Measurements from ENCODE around the gene TIMM23. TPM values are rescaled to one million over a fixed set of nuclear protein-coding genes. Genes with fewer than 3 reads are reported as not detected.

TIMM23 gene
- total and polyA plus RNA-seq, 2 donors (not counting 3 experiments of a cell fraction or from before 2014, with no cell fraction given): 78.1 to 94.6 TPM

DNA sequence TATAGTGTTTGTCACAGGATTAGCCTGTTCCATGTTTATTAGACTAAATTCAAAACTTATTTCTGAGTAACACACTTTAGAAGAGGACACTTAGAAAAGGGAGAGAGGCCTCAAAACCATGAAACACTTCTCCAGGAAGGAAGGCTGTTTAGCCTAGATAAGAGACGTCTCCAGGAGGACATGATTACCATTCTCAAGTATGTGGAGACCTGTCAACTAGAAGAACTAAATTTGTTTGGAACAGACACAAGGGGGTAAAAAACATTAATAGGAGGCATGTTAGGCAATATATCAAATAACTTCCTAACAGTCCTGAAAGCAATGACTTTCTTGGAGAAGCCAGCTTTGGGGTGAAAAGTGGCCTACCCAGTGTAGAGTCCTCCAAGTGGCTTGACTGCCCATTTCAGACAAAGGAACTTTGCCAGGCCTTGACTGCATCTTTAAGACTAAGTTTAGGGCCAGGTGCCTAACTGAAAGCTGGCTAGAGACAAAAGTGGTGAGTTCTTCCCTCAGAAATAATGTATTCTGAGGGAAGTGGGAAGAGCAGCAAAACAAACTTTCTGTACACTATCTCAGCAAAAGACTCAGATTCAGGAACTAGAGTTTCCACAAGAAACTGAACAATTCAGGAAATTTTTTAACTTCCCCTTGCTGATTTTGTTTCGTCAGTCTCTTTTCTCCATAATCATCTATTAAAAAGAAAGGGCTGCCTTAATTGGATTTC, 46.3 kb downstream of the TIMM23 start:
- Histone ChIP-seq H3K4me2 (ENCODE audit: insufficient read depth, low read length) (peak overlapping the region; percentile 81), H4K20me1 (replicated peaks; ENCODE audit: control insufficient read depth, extremely low read depth, insufficient read depth, low read length) (no peaks in the 10 kb centered on the region), H2AFZ (ENCODE audit: low read depth, low read length) (no peak overlapping the region), H3K27ac (ENCODE audit: insufficient read depth, low read depth, low read length) (peak overlapping the region; percentile 81), H3K36me3 (ENCODE audit: control insufficient read depth in 2 of 2, extremely low read depth in 1 of 2, insufficient read depth in 2 of 2, low read length in 2 of 2) (peaks cover 9% of the 10 kb centered on the region in 2 experiments), H3K9me3 (replicated peaks; ENCODE audit: control insufficient read depth, insufficient read depth, low read length) (no peaks in the 10 kb centered on the region), H3K27me3 (ENCODE audit: control insufficient read depth in 2 of 2, insufficient read depth in 2 of 2, low read length in 2 of 2) (no peaks in the 10 kb centered on the region), H3K4me1 (ENCODE audit: control insufficient read depth, extremely low read depth, insufficient read depth, low read length) (peaks cover 49% of the 10 kb centered on the region), H3K9me1 (replicated peaks; ENCODE audit: control insufficient read depth, extremely low read depth, insufficient read depth, low read length) (no peaks in the 10 kb centered on the region), H3K9ac (replicated peaks; ENCODE audit: extremely low read depth, insufficient read depth, low read length) (peak overlapping the region; percentile 57), H3K79me2 (ENCODE audit: control insufficient read depth, insufficient read depth, low read length) (peaks cover 82% of the 10 kb centered on the region), H3K4me3 (replicated peaks in 1 of 3; ENCODE audit: insufficient read depth in 1 of 3, low read depth in 1 of 3, low read length in 3 of 3) (peak overlapping the region in 1 of 3 experiments; percentile 25)
- intact Hi-C loops (cut with micrococcal nuclease): no loop called here
- DNase-seq (ENCODE audit: low read depth, low spot score): peak; percentile 86
- no peak for FAIRE-seq
- no TSS peak for BruUV-seq (replicated peaks)
- TF ChIP-seq POLR2A (IDR thresholded peaks at IDR 0.05; ENCODE audit: low read depth, low read length) (no peak), FOS (IDR thresholded peaks at IDR 0.05; ENCODE audit: borderline replicate concordance, insufficient read depth, low read length) (peak; percentile 47), POLR2AphosphoS5 (IDR thresholded peaks at IDR 0.05; ENCODE audit: insufficient read depth, low read depth, low read length) (peak; percentile 59), GATA2 (IDR thresholded peaks at IDR 0.05; ENCODE audit: insufficient read depth, insufficient read length, low read depth, low read length) (peak; percentile 71), MYC (IDR thresholded peaks at IDR 0.05; ENCODE audit: low read depth, low read length) (no peak), EZH2 (IDR thresholded peaks at IDR 0.05; ENCODE audit: borderline replicate concordance, low read depth, low read length, severe bottlenecking) (no peak), JUN (IDR thresholded peaks at IDR 0.05; ENCODE audit: borderline replicate concordance, insufficient read depth, insufficient read length, low read depth) (peak; percentile 56)
- TF ChIP-seq, protein P1, sequence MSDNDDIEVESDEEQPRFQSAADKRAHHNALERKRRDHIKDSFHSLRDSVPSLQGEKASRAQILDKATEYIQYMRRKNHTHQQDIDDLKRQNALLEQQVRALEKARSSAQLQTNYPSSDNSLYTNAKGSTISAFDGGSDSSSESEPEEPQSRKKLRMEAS (IDR thresholded peaks at IDR 0.05; ENCODE audit: insufficient read depth, insufficient read length): no peak
- TF ChIP-seq, protein P2, sequence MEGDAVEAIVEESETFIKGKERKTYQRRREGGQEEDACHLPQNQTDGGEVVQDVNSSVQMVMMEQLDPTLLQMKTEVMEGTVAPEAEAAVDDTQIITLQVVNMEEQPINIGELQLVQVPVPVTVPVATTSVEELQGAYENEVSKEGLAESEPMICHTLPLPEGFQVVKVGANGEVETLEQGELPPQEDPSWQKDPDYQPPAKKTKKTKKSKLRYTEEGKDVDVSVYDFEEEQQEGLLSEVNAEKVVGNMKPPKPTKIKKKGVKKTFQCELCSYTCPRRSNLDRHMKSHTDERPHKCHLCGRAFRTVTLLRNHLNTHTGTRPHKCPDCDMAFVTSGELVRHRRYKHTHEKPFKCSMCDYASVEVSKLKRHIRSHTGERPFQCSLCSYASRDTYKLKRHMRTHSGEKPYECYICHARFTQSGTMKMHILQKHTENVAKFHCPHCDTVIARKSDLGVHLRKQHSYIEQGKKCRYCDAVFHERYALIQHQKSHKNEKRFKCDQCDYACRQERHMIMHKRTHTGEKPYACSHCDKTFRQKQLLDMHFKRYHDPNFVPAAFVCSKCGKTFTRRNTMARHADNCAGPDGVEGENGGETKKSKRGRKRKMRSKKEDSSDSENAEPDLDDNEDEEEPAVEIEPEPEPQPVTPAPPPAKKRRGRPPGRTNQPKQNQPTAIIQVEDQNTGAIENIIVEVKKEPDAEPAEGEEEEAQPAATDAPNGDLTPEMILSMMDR (IDR thresholded peaks at IDR 0.05; ENCODE audit: extremely low read depth in 1 of 2, insufficient read depth in 1 of 2, low read depth in 1 of 2, low read length in 2 of 2): no peak
- ChIA-PET CTCF (interaction anchor here (1.0 to 3.9 kb wide), 6 partner anchors 10 to 768 kb away, joined by 3 to 18 read pairs (median 7); no protein-coding TSS in a partner anchor), POLR2A (interaction anchor here (1.1 kb wide), 1 partner anchor 9 kb away, joined by 3 read pairs; no protein-coding TSS in a partner anchor)
- dilution Hi-C loops (cut with MboI; ENCODE audit: extremely low pct_ligation_motif_present, low sequenced_read_pairs): no loop called here

All from endothelial cell of umbilical vein (primary cell).